GM23338 (cell line): ENCODE results near the gene ASL.
"Not testable (repeated sequence)": the region's sequence is repeated elsewhere in the genome, so short reads cannot be mapped to it uniquely, and the experiment has no call there.

ENCODE experiments used
- CREB1 ChIP-seq: fragments of 250-450 bp; sonication (Bioruptor Pico); IDR thresholded peaks from 2 replicates; pipeline ENCODE4 v1.5.0; 2020; ENCODE audit warnings: low read depth, mild to moderate bottlenecking, moderate library complexity
- EZH2 ChIP-seq: fragments of 200-600 bp; sonication (generic); IDR thresholded peaks from one replicate; pipeline ENCODE4 v1.8.0; 2017; ENCODE audit warnings: antibody characterized with exemption, mild to moderate bottlenecking, low read depth; ENCODE audit not compliant: unreplicated experiment
- EZH2phosphoT487 ChIP-seq: fragments of 200-600 bp; sonication (generic); IDR thresholded peaks from one replicate; pipeline ENCODE4 v1.8.1; 2018; ENCODE audit warnings: antibody characterized with exemption; ENCODE audit not compliant: unreplicated experiment
- NANOG ChIP-seq: IDR thresholded peaks from 2 replicates; pipeline ENCODE4 v1.6.1; 2016; ENCODE audit warnings: antibody characterized with exemption, borderline replicate concordance
- POLR2AphosphoS5 ChIP-seq: IDR thresholded peaks from 2 replicates; pipeline ENCODE4 v1.6.1; 2016; ENCODE audit warnings: antibody characterized with exemption, low read depth
- STAT1 ChIP-seq: IDR thresholded peaks from one replicate; pipeline ENCODE4 v1.6.1; 2016; ENCODE audit warnings: antibody characterized with exemption; ENCODE audit not compliant: unreplicated experiment
- ZNF114 ChIP-seq: fragments of 250-450 bp; sonication (Bioruptor Pico); IDR thresholded peaks from 2 replicates; pipeline ENCODE4 v1.5.0; 2020; ENCODE audit warnings: mild to moderate bottlenecking, moderate library complexity
- ZNF331 ChIP-seq: fragments of 250-450 bp; sonication (Bioruptor Pico); IDR thresholded peaks from 2 replicates; pipeline ENCODE4 v1.5.0; 2020; ENCODE audit warnings: low read depth, mild to moderate bottlenecking, moderate library complexity
- TF ChIP-seq, protein P1 (sequence below), 2 experiments: fragments of 200-600 bp in 1 of 2; sonication (generic) in 1 of 2; conservative IDR thresholded peaks; 2 replicates each; pipeline versions ENCODE4 v1.5.1 to v1.6.1; 2016 to 2017; ENCODE audit warnings: antibody characterized with exemption in 2 of 2, low read depth in 2 of 2, mild to moderate bottlenecking in 2 of 2, moderate library complexity in 1 of 2
- TF ChIP-seq, protein P2 (sequence below): IDR thresholded peaks from 2 replicates; pipeline ENCODE4 v1.6.1; 2016; ENCODE audit warnings: antibody characterized with exemption
- TF ChIP-seq, protein P3 (sequence below): IDR thresholded peaks from one replicate; pipeline ENCODE4 v1.6.1; 2018; ENCODE audit warnings: antibody characterized with exemption; ENCODE audit not compliant: unreplicated experiment

DNA sequence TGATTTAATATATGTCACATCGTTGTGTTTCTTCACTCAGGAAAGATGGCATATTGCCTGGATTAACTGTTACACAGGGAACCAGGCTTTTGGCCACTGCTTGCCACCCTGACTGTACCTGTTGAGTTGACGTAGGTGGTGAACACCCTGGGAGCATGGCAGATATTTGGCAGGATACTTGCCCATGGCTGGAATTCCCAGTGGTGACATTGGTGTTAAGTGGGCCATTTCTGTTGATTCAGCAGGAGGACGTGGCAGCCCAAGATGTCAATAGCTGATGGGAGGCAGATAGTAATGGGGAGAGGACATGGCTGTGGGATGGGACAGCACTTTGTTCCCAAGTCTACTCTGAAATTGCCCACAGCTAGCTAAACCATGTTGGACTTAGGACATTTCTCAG is 51.6 kb downstream of the ASL start:
- TF ChIP-seq, protein P1, sequence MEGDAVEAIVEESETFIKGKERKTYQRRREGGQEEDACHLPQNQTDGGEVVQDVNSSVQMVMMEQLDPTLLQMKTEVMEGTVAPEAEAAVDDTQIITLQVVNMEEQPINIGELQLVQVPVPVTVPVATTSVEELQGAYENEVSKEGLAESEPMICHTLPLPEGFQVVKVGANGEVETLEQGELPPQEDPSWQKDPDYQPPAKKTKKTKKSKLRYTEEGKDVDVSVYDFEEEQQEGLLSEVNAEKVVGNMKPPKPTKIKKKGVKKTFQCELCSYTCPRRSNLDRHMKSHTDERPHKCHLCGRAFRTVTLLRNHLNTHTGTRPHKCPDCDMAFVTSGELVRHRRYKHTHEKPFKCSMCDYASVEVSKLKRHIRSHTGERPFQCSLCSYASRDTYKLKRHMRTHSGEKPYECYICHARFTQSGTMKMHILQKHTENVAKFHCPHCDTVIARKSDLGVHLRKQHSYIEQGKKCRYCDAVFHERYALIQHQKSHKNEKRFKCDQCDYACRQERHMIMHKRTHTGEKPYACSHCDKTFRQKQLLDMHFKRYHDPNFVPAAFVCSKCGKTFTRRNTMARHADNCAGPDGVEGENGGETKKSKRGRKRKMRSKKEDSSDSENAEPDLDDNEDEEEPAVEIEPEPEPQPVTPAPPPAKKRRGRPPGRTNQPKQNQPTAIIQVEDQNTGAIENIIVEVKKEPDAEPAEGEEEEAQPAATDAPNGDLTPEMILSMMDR (conservative IDR thresholded peaks at IDR 0.05; ENCODE audit: low read depth in 2 of 2): not testable (repeated sequence)
- not testable (repeated sequence) for TF ChIP-seq EZH2; CREB1 (CRISPR knock-in tag); POLR2AphosphoS5; EZH2phosphoT487; ZNF114 (CRISPR knock-in tag); STAT1; NANOG; ZNF331 (CRISPR knock-in tag)
- TF ChIP-seq, protein P2, sequence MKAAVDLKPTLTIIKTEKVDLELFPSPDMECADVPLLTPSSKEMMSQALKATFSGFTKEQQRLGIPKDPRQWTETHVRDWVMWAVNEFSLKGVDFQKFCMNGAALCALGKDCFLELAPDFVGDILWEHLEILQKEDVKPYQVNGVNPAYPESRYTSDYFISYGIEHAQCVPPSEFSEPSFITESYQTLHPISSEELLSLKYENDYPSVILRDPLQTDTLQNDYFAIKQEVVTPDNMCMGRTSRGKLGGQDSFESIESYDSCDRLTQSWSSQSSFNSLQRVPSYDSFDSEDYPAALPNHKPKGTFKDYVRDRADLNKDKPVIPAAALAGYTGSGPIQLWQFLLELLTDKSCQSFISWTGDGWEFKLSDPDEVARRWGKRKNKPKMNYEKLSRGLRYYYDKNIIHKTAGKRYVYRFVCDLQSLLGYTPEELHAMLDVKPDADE: not testable (repeated sequence)
- TF ChIP-seq, protein P3, sequence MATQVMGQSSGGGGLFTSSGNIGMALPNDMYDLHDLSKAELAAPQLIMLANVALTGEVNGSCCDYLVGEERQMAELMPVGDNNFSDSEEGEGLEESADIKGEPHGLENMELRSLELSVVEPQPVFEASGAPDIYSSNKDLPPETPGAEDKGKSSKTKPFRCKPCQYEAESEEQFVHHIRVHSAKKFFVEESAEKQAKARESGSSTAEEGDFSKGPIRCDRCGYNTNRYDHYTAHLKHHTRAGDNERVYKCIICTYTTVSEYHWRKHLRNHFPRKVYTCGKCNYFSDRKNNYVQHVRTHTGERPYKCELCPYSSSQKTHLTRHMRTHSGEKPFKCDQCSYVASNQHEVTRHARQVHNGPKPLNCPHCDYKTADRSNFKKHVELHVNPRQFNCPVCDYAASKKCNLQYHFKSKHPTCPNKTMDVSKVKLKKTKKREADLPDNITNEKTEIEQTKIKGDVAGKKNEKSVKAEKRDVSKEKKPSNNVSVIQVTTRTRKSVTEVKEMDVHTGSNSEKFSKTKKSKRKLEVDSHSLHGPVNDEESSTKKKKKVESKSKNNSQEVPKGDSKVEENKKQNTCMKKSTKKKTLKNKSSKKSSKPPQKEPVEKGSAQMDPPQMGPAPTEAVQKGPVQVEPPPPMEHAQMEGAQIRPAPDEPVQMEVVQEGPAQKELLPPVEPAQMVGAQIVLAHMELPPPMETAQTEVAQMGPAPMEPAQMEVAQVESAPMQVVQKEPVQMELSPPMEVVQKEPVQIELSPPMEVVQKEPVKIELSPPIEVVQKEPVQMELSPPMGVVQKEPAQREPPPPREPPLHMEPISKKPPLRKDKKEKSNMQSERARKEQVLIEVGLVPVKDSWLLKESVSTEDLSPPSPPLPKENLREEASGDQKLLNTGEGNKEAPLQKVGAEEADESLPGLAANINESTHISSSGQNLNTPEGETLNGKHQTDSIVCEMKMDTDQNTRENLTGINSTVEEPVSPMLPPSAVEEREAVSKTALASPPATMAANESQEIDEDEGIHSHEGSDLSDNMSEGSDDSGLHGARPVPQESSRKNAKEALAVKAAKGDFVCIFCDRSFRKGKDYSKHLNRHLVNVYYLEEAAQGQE: not testable (repeated sequence)
